Stimulated activated CD4-positive, alpha-beta T cell treated with anti-CD3 and anti-CD28 coated beads, TNF-alpha, amount 100 ng/mL, for 24 hours (primary cell): ENCODE data around the gene CHAC1.
A peak's percentile ranks its signal among the peaks of the same experiment; 100 is the strongest.
"Not testable (repeated sequence)": the region's sequence is repeated elsewhere in the genome, so short reads cannot be mapped to it uniquely, and the experiment has no call there.

Experiments used
- DNase-seq, 3 experiments: peaks; one replicate each; pipeline ENCODE4 v3.0.0-alpha.2; 2020; ENCODE audit warnings: low read depth in 3 of 3

CHAC1 gene

GRCh38 chr15:40937762-40938535, 15.3 kb upstream of the CHAC1 start:
- no peak for DNase-seq

- DNase-seq: no peak
These were observed 14.8 kb upstream of the CHAC1 start for GRCh38 chr15:40938536-40938870.

- no peak for DNase-seq
These were observed 12.9 kb upstream of the CHAC1 start for GRCh38 chr15:40940296-40940801.

GRCh38 chr15:40941068-40941527, 12.2 kb upstream of the CHAC1 start:
- DNase-seq: no peak

- DNase-seq: peak in 2 of 3 experiments; percentile 23 to 68
These were observed 11.5 kb upstream of the CHAC1 start for GRCh38 chr15:40941528-40942336.

- DNase-seq: no peak
These were observed 10.9 kb upstream of the CHAC1 start for GRCh38 chr15:40942337-40942854.

- no peak for DNase-seq
These were observed 10.4 kb upstream of the CHAC1 start for GRCh38 chr15:40942878-40943277.

- DNase-seq: no peak
These were observed 9.4 kb upstream of the CHAC1 start for GRCh38 chr15:40943764-40944365.

GRCh38 chr15:40944510-40945296, 8.6 kb upstream of the CHAC1 start:
- no peak for DNase-seq

- no peak for DNase-seq
These were observed 4.4 kb upstream of the CHAC1 start for GRCh38 chr15:40948706-40949473.

GRCh38 chr15:40949756-40950207, 3.5 kb upstream of the CHAC1 start:
- DNase-seq: no peak

- DNase-seq: no peak
These were observed 1.5 kb upstream of the CHAC1 start for GRCh38 chr15:40951764-40952163.

GRCh38 chr15:40952301-40952900, 870 bp upstream of the CHAC1 start:
- no peak for DNase-seq

GRCh38 chr15:40953713-40954074, 423 bp downstream of the CHAC1 start:
- DNase-seq: no peak

- not testable (repeated sequence) for DNase-seq
These were observed 1.0 kb downstream of the CHAC1 start for GRCh38 chr15:40954158-40954848.

GRCh38 chr15:40955141-40955903, 2.1 kb downstream of the CHAC1 start:
- DNase-seq: no peak

- DNase-seq: no peak
These were observed 2.8 kb downstream of the CHAC1 start for GRCh38 chr15:40955930-40956540.

- no peak for DNase-seq
These were observed 3.3 kb downstream of the CHAC1 start for GRCh38 chr15:40956541-40956982.
